Naive thymus-derived CD8-positive, alpha-beta T cell (primary cell): ENCODE results near the gene NOS1AP. TPM values are rescaled to one million over a fixed set of nuclear protein-coding genes. Genes with fewer than 3 reads are reported as not detected.
"Not testable (repeated sequence)": the region's sequence is repeated elsewhere in the genome, so short reads cannot be mapped to it uniquely, and the experiment has no call there.

Experiments used
- ATAC-seq, 2 donors: fragments of 150-1000 bp; cut with Tn5 transposase in 1 of 2; sonication (Bioruptor Pico), chemical (Tn5 transposase) in 1 of 2; 1 replicate in 1 of 2; 2 replicates in 1 of 2; pipeline ENCODE4 v1.10.0; 2021; ENCODE audit warnings: mild to moderate bottlenecking in 2 of 2, moderate library complexity in 2 of 2
- POLR2A ChIA-PET: fragments of 350-600 bp; sonication (Branson Sonifier 250); formaldehyde crosslinking; loops from one replicate; lab custom pipeline; 2021; ENCODE audit warnings: antibody characterized with exemption; lab: Charles Lee
- DNase-seq, 10 donors: peaks; one replicate each; pipeline versions ENCODE4 v3.0.0 to v3.0.0-alpha.2; 2020 to 2022
- H3K27ac Mint-ChIP-seq, 10 donors: one replicate each; pipeline ENCODE4 v1.8.0; 2020 to 2022; ENCODE audit warnings: mild to moderate bottlenecking in 10 of 10, mixed read lengths in 10 of 10, moderate library complexity in 4 of 10, inconsistent platforms in 1 of 10
- H3K27me3 Mint-ChIP-seq, 5 donors: one replicate each; pipeline ENCODE4 v1.8.0; 2021 to 2022; ENCODE audit warnings: mixed read lengths in 5 of 5
- H3K36me3 Mint-ChIP-seq, 3 donors: one replicate each; pipeline ENCODE4 v1.8.0; 2020 to 2022; ENCODE audit warnings: mixed read lengths in 3 of 3, mild to moderate bottlenecking in 2 of 3, inconsistent platforms in 1 of 3
- H3K4me1 Mint-ChIP-seq, 4 donors: one replicate each; pipeline ENCODE4 v1.8.0; 2021 to 2022; ENCODE audit warnings: mixed read lengths in 4 of 4
- H3K4me3 Mint-ChIP-seq, 10 donors: one replicate each; pipeline ENCODE4 v1.8.0; 2020 to 2022; ENCODE audit warnings: mild to moderate bottlenecking in 10 of 10, mixed read lengths in 10 of 10, moderate library complexity in 6 of 10, inconsistent platforms in 1 of 10
- H3K9me3 Mint-ChIP-seq, 9 donors: one replicate each; pipeline ENCODE4 v1.8.0; 2020 to 2022; ENCODE audit warnings: mixed read lengths in 9 of 9, mild to moderate bottlenecking in 3 of 9, inconsistent platforms in 1 of 9, moderate library complexity in 1 of 9
- polyA plus RNA-seq, 3 donors: library from polyadenylated mRNA; unstranded; fragments of 300-500 nt; fragmentation: Illumina TruSeq; gene quantifications; one replicate each; pipeline ENCODE4 v1.2.3, GENCODE V29; 2021
- total RNA-seq, 8 experiments: library from RNA in 2 of 8; stranded (reverse) in 2 of 8; gene quantifications; one replicate each; pipeline ENCODE4 v1.2.3 and lab custom pipeline; 2021 to 2026

NOS1AP gene
- total and polyA plus RNA-seq, 5 experiments from 2014 or later: not detected

DNA sequence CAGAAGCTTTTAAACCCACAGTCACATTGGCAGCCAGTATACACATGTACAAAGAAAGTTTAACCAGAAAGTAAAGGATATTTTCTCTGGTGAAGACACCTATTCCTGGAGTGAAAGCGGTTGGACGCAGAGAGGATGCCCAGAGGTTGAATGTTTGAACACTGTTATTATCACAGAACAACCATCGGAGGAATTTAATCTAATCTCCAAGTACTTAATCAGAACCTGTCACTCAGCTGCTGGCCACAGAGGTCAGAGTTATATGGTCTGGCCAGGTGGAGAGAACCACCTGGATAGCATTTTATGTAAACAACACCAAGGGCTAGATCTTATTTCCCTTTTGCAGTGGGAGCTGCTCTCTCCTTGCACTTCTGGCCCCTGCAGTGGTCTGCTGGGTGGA, 277.8 kb downstream of the NOS1AP start:
- no peaks in the 10 kb centered on the region for H3K36me3 Mint-ChIP-seq
- H3K4me3 Mint-ChIP-seq: no peak overlapping the region
- peaks cover 1 to 18% (median 4%) of the 10 kb centered on the region in 5 donors for H3K27me3 Mint-ChIP-seq
- ATAC-seq (no peak), DNase-seq (no peak)
- H3K4me1 Mint-ChIP-seq: peaks cover 0 to 3% (median 0%) of the 10 kb centered on the region in 4 donors
- H3K9me3 Mint-ChIP-seq: no peaks in the 10 kb centered on the region
- POLR2A ChIA-PET: no interaction called here
- no peak overlapping the region for H3K27ac Mint-ChIP-seq

DNA sequence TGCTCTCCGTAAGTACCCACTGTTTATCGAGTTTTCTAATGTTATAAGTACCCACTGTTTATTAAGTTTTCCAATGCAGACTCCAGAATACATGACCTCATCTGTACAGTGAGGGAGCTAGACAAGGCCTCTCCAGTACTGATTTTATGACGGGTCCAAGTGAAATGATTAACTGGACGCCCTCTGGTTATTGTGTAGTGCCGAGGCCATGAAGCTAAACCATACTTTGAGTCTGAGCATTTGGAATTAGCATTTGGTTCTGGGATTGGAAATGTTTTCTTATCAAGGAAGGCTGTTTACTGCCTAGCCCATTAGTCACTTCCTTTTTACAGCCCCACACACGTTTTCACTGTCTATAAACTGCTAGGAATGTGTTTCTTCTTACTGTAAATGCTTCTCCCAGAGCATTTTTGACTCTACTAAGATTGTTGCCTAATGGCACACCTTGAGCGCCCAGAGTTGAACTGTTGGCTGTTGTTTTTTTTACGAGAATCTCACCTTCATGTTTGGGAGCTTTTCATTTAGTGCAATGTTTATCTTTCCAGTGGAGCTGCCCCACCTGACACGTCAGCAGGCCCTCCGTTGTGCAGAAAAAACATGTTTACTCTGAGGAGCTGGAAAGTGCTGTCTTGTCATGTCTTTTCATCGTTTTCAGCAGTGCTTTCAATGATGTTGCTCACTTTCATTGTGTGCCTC, 280.3 kb downstream of the NOS1AP start:
- Mint-ChIP-seq H3K9me3 (no peaks in the 10 kb centered on the region), H3K36me3 (no peaks in the 10 kb centered on the region), H3K4me3 (no peak overlapping the region)

DNA sequence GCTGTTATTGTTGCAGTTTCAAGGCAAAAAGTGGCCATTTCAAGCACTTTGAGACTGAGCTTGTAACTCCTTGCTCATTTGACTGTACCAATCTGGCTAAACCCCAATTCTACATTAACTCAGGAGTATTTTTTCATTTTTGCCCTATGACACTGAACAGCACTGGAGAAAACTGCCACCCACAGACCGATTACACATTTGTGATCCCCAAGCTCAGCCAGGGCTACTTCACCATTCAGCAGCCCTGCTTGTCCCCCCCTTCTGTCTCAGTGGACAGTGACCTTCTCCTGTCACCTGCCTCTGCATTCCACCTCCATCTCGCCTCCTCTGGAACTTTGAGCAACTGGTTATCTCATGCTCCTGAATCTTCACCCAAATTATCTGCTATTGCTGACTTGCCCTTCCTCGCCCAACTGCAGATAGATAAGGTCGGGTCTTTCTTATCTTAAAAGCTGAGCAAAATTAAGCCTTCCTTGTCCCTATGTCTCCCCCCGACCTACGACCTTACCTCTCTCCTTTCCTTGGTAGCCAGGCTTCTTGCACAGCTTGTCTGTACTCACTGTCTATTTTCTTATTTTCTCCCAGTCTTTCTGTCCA, 281.9 kb downstream of the NOS1AP start:
- H3K4me1 Mint-ChIP-seq: peaks cover 0 to 3% (median 0%) of the 10 kb centered on the region in 4 donors
- POLR2A ChIA-PET: no interaction called here
- H3K27ac Mint-ChIP-seq: no peak overlapping the region
- ATAC-seq (no peak), DNase-seq (no peak)
- no peaks in the 10 kb centered on the region for H3K9me3 Mint-ChIP-seq
- no peak overlapping the region for H3K4me3 Mint-ChIP-seq
- H3K36me3 Mint-ChIP-seq: no peaks in the 10 kb centered on the region
- peaks cover 5 to 20% (median 9%) of the 10 kb centered on the region in 5 donors for H3K27me3 Mint-ChIP-seq

More for the DNA sequence above, 280.3 kb downstream of the NOS1AP start:
- no peak for DNase-seq
- POLR2A ChIA-PET: no interaction called here
- H3K4me1 Mint-ChIP-seq: peaks cover 0 to 3% (median 0%) of the 10 kb centered on the region in 4 donors
- no peak for ATAC-seq
- H3K27ac Mint-ChIP-seq: no peak overlapping the region
- peaks cover 3 to 20% (median 9%) of the 10 kb centered on the region in 5 donors for H3K27me3 Mint-ChIP-seq

DNA sequence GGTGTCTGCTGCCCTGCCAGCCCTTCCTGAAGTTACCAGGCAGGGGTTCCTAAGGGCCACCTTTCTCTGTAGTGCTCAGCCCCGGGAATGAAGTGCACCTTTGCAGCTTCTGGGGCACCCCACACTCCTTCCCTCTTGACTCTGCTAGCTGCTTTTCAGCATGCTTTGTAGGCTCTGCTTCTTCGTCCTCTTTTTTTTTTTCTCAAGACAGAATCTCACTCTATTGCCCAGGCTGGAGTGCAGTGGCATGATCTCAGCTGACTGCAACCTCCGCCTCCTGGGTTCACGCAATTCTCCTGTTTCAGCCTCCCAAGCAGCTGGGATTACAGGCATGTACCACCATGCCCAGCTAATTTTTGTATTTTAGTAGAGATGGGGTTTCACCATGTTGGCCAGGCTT, 282.4 kb downstream of the NOS1AP start:
- ATAC-seq, DNase-seq, POLR2A ChIA-PET, H3K9me3 Mint-ChIP-seq, H3K27ac Mint-ChIP-seq, H3K4me3 Mint-ChIP-seq, H3K4me1 Mint-ChIP-seq, H3K36me3 Mint-ChIP-seq: not testable (repeated sequence)
- peaks cover 7 to 24% (median 9%) of the 10 kb centered on the region in 5 donors for H3K27me3 Mint-ChIP-seq

DNA sequence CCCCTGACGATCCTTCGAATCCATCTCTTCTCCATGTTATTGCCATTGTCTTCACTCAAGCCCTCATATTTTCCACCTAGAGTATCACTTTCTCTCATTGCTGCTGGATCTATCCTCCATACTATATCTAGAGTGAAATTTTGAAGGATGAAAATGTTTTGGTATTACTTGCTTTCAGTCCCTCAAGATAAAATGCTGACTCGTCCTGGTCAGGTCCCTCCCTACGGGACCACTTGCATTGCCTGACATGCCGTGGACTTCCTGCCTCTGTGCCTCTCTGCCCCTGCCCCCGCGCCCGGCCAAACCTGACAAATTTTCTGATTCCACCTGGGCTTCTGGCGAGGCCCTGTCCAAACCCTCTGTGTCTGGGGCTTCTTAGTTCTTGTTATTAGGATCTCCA, 283.6 kb downstream of the NOS1AP start:
- POLR2A ChIA-PET: no interaction called here
- H3K27ac Mint-ChIP-seq: no peak overlapping the region
- no peak overlapping the region for H3K4me3 Mint-ChIP-seq
- ATAC-seq: no peak
- no peaks in the 10 kb centered on the region for H3K9me3 Mint-ChIP-seq
- peaks cover 8 to 35% (median 11%) of the 10 kb centered on the region in 5 donors for H3K27me3 Mint-ChIP-seq
- no peak for DNase-seq
- peaks cover 0 to 3% (median 0%) of the 10 kb centered on the region in 4 donors for H3K4me1 Mint-ChIP-seq
- H3K36me3 Mint-ChIP-seq: no peaks in the 10 kb centered on the region

DNA sequence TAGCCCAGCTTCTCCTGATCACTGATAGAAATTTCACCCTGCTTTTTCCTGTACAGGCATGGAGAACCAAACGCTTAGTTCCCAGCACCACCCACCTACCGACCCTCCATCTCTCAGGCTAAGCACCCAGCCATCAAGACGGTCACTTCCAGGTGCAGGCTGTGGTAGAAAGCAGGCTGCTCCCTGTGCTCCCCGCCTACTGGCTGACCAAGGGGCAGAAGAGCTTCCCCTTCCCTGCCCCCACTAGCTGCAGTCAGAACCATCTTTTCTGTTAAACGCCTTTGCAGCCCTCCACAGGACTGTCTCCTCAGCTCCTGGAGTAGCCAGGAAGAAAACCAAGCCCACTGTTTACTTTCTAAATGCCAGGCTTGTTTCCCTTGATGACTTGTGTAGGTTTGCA, 284.2 kb downstream of the NOS1AP start:
- Mint-ChIP-seq H3K4me3 (no peak overlapping the region), H3K27me3 (peaks cover 8 to 35% (median 11%) of the 10 kb centered on the region in 5 donors), H3K36me3 (no peaks in the 10 kb centered on the region), H3K4me1 (peaks cover 0 to 3% (median 0%) of the 10 kb centered on the region in 4 donors), H3K9me3 (no peaks in the 10 kb centered on the region), H3K27ac (no peak overlapping the region)
- ATAC-seq (no peak), DNase-seq (no peak)
- POLR2A ChIA-PET: no interaction called here

DNA sequence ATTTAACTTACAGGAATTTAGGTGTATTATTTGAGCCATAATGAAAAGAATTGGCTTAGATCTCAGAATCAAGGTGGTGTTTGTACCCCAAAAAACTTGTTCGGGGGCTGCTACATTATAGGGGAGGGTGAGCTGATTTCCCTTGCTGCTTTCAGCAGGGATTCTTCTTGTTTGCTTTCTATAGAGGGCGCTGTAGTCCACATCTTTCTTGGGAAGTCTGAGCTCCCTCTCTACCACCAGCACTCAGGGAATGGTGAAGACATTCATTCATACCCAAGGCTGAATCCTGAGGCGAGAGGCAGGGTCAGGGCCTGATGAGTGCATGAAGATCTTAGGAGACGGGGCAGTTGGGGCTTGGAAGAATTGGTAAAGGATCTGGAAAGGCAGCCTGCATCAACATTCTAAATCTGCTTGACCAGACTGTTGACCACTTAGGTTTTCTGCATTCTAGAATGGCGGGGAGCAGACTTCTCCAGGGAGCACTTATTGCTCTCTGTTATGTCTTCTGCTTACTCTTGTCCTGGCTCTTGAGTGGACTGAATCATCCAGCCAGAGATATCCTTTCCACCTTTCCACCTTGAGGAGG, 288.3 kb downstream of the NOS1AP start:
- POLR2A ChIA-PET: no interaction called here

GRCh38 chr1:162358928-162359327, 289.4 kb downstream of the NOS1AP start:
- H3K4me1 Mint-ChIP-seq: no peaks in the 10 kb centered on the region
- H3K9me3 Mint-ChIP-seq: no peaks in the 10 kb centered on the region
- no peak overlapping the region for H3K27ac Mint-ChIP-seq
- POLR2A ChIA-PET: no interaction called here
- H3K27me3 Mint-ChIP-seq: peaks cover 5 to 16% (median 9%) of the 10 kb centered on the region in 5 donors
- no peak for ATAC-seq
- no peak for DNase-seq
- no peak overlapping the region for H3K4me3 Mint-ChIP-seq
- no peaks in the 10 kb centered on the region for H3K36me3 Mint-ChIP-seq

More for the DNA sequence above, 288.3 kb downstream of the NOS1AP start:
- no peak for ATAC-seq
- Mint-ChIP-seq H3K4me3 (no peak overlapping the region), H3K27ac (no peak overlapping the region), H3K9me3 (no peaks in the 10 kb centered on the region), H3K27me3 (peaks cover 7 to 22% (median 9%) of the 10 kb centered on the region in 5 donors), H3K36me3 (no peaks in the 10 kb centered on the region), H3K4me1 (no peaks in the 10 kb centered on the region)
- no peak for DNase-seq

DNA sequence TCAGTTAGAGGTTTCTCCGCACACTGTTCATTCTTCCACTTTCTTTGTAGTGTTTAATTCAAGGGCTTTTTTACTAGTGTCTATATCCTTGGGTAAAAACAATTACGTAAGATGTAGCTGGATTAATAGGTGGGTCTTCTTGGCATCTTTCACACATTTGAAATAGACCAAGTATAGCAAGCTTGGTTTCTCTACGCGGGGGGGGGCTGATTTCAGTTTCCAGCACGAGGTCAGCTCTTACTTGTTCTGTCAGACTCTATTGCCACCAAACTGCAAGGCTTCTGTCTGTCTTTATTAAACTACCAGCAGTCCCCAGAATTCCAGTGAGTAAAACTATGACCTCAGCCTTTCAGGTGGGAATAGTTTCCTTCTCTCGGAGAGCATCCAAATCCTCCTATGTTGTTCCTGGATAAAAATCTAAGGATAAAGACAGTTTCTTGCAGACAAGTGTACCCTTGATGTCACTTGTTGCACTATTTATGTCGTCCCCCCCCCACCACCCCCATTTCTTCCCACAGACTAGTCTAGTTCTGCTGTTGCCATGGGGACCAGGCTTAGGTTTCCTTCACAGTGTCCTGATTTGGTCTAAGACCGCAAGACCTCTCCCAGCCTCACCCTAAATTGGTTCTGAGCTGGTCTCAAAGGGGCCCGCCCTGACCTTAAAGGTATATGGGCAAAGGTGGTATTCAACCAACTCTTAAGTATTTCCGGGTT, 290.2 kb downstream of the NOS1AP start:
- no peak for ATAC-seq
- no peak overlapping the region for H3K4me3 Mint-ChIP-seq
- no peaks in the 10 kb centered on the region for H3K36me3 Mint-ChIP-seq
- peaks cover 5 to 15% (median 7%) of the 10 kb centered on the region in 5 donors for H3K27me3 Mint-ChIP-seq
- no peak for DNase-seq
- no peaks in the 10 kb centered on the region for H3K4me1 Mint-ChIP-seq
- POLR2A ChIA-PET: no interaction called here
- H3K27ac Mint-ChIP-seq: no peak overlapping the region
- H3K9me3 Mint-ChIP-seq: no peaks in the 10 kb centered on the region

DNA sequence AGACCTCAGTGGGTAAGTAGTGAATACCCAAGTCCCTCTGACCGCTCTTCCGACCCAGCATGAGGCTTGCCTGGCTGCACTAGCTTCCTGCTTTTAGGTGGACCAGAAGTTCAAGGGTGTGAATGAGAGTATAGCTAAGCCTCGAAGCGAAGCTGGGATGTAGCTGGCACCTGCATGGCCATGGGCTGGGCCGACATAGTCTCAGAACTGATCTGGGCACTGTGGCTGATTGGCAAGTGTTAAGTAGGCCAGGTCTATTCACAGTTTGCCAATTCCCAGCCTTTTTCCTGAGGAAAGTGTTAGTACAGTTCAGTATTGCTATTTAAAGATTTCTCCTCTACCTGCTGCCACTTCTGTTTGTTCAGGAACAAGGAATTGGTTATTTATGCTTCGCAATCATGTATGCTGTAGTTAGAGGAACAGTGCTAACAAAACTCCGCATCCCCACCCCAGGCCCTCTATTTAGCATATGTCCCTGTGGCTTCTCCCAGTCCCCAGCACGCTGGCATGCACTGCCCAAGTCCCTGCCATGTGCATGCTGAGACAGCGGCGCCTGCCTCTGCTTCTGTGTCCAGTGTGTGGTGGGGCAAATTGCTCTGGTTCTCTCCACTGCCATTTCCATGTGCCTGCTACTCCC, 290.9 kb downstream of the NOS1AP start:
- no peaks in the 10 kb centered on the region for H3K36me3 Mint-ChIP-seq
- no peaks in the 10 kb centered on the region for H3K9me3 Mint-ChIP-seq
- POLR2A ChIA-PET: no interaction called here
- H3K27ac Mint-ChIP-seq: no peak overlapping the region
- H3K4me3 Mint-ChIP-seq: no peak overlapping the region
- H3K27me3 Mint-ChIP-seq: peaks cover 3 to 15% (median 9%) of the 10 kb centered on the region in 5 donors
- ATAC-seq: no peak
- DNase-seq: no peak
- H3K4me1 Mint-ChIP-seq: no peaks in the 10 kb centered on the region

DNA sequence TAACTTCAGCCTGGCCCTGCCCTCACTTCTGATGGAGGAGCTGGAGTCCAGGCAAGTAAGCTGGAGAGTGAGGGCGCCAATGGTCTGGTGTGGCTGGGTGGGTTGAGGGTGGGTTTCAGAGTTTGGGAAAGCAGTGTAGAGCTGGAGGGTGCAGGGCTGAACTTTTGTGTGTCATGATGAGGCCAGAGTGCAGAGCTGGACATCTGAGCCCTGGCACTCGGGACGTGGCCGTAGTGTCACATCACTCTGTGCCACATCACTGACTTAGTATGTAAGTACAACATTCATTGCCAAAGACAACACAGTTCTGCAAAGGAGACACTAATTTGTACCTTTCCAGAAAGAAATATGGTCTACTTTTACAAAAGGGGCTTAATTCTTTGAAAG, 291.4 kb downstream of the NOS1AP start:
- no peaks in the 10 kb centered on the region for H3K36me3 Mint-ChIP-seq
- no peaks in the 10 kb centered on the region for H3K9me3 Mint-ChIP-seq
- peaks cover 3 to 15% (median 7%) of the 10 kb centered on the region in 5 donors for H3K27me3 Mint-ChIP-seq
- ATAC-seq: no peak
- H3K27ac Mint-ChIP-seq: no peak overlapping the region
- no peak for DNase-seq
- H3K4me3 Mint-ChIP-seq: no peak overlapping the region
- no peaks in the 10 kb centered on the region for H3K4me1 Mint-ChIP-seq
- POLR2A ChIA-PET: no interaction called here

GRCh38 chr1:162361349-162361748, 291.9 kb downstream of the NOS1AP start:
- H3K27ac Mint-ChIP-seq: no peak overlapping the region
- ATAC-seq (no peak), DNase-seq (no peak)
- H3K4me3 Mint-ChIP-seq: no peak overlapping the region
- peaks cover 3 to 15% (median 7%) of the 10 kb centered on the region in 5 donors for H3K27me3 Mint-ChIP-seq
- no peaks in the 10 kb centered on the region for H3K9me3 Mint-ChIP-seq
- H3K4me1 Mint-ChIP-seq: no peaks in the 10 kb centered on the region
- POLR2A ChIA-PET: no interaction called here
- H3K36me3 Mint-ChIP-seq: no peaks in the 10 kb centered on the region
